ENCODE data around the gene MCC.

DNA sequence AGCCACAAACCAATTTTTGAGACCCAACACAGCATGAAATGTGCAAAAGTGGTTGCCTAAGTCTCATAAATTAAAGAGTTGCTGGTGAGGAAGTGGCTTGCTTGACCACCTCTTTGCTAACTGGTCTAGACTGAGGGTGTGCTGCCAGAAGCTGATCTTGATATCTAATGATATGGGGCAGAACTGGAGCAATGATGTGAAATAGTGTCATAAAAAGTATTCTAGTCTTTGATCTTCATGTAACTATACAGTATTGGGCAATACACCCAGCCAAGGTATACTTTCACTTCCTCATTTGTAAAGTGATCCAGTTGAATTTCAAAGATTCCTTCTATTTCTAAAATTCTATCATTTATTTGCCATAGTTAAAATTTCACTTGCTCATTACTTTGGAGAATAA, 19.3 kb upstream of the MCC start:
- TF ChIP-seq POLR2A (IDR thresholded peaks at IDR 0.05; ENCODE audit: low read length) (no peak), GATA1 (IDR thresholded peaks at IDR 0.05; ENCODE audit: low read depth, low read length) (no peak)

All from erythroblast (primary cell).